ENCODE data around the gene SEZ6L2.
"Not testable (repeated sequence)": the region's sequence is repeated elsewhere in the genome, so short reads cannot be mapped to it uniquely, and the experiment has no call there.

Gene SEZ6L2

DNA sequence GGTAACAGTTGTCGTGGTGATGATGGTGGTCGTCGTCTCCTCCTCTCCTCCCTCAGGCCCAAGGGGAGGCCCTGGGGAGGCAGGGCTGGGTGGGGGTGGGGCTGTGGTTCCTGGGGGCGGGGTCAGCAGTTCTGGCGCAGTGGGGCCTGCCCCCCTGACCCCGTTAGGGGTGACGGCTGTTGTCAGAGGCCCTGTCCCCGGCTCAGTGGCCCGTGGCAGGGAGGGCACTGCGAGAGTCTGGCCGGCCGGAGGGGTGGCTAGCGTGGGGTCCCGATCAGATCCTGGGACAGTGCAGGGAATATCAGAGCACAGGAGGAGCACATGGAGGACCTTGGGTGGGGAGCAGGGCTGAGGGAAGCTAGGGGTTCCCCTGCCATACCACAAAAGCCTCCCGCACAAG lies 2.5 kb downstream of the SEZ6L2 start:
- no peak overlapping the region for H3K9ac ChIP-seq (ENCODE audit: low read length)
- H3K4me3 ChIP-seq (ENCODE audit: low read length), result no peak overlapping the region
- no peaks in the 10 kb centered on the region for H3K36me3 ChIP-seq (ENCODE audit: control insufficient read depth, insufficient read depth, low read length)
- H3K9me3 ChIP-seq (ENCODE audit: control insufficient read depth, low read length), result no peaks in the 10 kb centered on the region
- peaks cover 19% of the 10 kb centered on the region for H3K4me1 ChIP-seq (ENCODE audit: control insufficient read depth, insufficient read depth, low read length)
- peaks cover 13% of the 10 kb centered on the region for H3K27me3 ChIP-seq (ENCODE audit: control insufficient read depth, insufficient read depth, low read length)

DNA sequence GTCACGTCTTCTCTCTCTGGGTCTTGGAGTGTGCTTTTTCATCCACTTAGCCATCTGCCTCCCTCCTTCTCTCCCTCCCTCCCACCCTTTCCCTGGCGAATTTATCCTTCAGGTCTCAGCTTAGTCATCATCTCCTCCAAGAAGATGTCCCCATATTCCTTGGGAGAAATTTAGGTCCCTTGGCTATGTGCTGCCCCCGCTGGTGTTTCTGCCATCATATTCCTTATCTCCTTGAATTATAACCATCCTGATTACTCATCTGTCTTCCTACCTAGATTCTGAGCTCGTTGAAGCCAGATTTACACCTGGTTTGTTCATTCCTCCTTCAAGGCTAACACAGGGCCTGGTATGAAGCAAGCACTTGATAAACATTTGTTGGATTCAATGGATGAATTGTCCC lies 5.0 kb downstream of the SEZ6L2 start:
- no peaks in the 10 kb centered on the region for H3K9me3 ChIP-seq (ENCODE audit: control insufficient read depth, low read length)
- H3K36me3 ChIP-seq (ENCODE audit: control insufficient read depth, insufficient read depth, low read length), result no peaks in the 10 kb centered on the region
- no peak overlapping the region for H3K4me3 ChIP-seq (ENCODE audit: low read length)
- H3K4me1 ChIP-seq (ENCODE audit: control insufficient read depth, insufficient read depth, low read length), result peaks cover under 1% of the 10 kb centered on the region
- H3K27me3 ChIP-seq (ENCODE audit: control insufficient read depth, insufficient read depth, low read length), result peaks cover 13% of the 10 kb centered on the region
- H3K9ac ChIP-seq (ENCODE audit: low read length), result no peak overlapping the region

DNA sequence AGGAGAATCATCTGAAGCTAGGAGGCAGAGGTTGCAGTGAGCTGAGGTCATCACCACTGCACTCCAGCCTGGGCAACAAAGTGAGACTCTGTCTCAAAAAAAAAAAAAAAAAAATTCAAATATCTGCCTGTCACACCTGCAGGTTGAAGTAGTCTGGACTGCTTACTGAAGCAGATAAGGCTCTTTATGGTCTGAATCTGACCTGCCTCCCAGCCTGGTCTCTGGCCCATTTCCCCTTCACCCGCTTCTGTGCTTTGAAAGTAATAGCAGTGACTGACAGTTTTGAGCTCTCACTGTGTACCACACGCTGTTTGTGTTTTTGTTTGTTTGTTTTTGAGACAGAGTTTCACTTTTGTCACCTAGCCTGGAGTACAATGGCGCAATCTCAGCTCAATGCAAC lies 5.8 kb downstream of the SEZ6L2 start:
- no peak overlapping the region for H3K9ac ChIP-seq (ENCODE audit: low read length)
- H3K27me3 ChIP-seq (ENCODE audit: control insufficient read depth, insufficient read depth, low read length), result peaks cover 10% of the 10 kb centered on the region
- no peaks in the 10 kb centered on the region for H3K9me3 ChIP-seq (ENCODE audit: control insufficient read depth, low read length)
- no peak overlapping the region for H3K4me3 ChIP-seq (ENCODE audit: low read length)
- no peaks in the 10 kb centered on the region for H3K4me1 ChIP-seq (ENCODE audit: control insufficient read depth, insufficient read depth, low read length)
- H3K36me3 ChIP-seq (ENCODE audit: control insufficient read depth, insufficient read depth, low read length), result no peaks in the 10 kb centered on the region

DNA sequence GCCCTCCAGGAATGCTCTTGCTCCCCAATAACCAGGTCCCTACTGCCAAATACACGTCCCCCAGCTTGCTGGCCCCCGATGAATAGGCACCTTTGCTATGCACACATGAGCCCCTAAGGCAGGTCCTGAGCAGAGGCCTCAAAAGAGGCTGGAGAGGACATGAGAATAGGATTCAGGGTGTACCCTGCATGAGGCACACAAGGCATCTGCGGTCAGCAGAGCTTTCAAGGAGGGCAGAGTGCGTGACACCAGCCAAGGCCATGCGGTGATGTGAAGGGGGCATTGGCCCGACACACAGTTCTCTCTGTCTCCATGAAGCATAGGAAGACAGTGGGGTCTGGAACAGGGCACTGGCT lies 6.9 kb downstream of the SEZ6L2 start:
- Histone ChIP-seq H3K9me3 (ENCODE audit: control insufficient read depth, low read length) (no peaks in the 10 kb centered on the region), H3K27me3 (ENCODE audit: control insufficient read depth, insufficient read depth, low read length) (no peaks in the 10 kb centered on the region), H3K4me3 (ENCODE audit: low read length) (no peak overlapping the region), H3K36me3 (ENCODE audit: control insufficient read depth, insufficient read depth, low read length) (no peaks in the 10 kb centered on the region), H3K9ac (ENCODE audit: low read length) (no peak overlapping the region), H3K4me1 (ENCODE audit: control insufficient read depth, insufficient read depth, low read length) (no peaks in the 10 kb centered on the region)

DNA sequence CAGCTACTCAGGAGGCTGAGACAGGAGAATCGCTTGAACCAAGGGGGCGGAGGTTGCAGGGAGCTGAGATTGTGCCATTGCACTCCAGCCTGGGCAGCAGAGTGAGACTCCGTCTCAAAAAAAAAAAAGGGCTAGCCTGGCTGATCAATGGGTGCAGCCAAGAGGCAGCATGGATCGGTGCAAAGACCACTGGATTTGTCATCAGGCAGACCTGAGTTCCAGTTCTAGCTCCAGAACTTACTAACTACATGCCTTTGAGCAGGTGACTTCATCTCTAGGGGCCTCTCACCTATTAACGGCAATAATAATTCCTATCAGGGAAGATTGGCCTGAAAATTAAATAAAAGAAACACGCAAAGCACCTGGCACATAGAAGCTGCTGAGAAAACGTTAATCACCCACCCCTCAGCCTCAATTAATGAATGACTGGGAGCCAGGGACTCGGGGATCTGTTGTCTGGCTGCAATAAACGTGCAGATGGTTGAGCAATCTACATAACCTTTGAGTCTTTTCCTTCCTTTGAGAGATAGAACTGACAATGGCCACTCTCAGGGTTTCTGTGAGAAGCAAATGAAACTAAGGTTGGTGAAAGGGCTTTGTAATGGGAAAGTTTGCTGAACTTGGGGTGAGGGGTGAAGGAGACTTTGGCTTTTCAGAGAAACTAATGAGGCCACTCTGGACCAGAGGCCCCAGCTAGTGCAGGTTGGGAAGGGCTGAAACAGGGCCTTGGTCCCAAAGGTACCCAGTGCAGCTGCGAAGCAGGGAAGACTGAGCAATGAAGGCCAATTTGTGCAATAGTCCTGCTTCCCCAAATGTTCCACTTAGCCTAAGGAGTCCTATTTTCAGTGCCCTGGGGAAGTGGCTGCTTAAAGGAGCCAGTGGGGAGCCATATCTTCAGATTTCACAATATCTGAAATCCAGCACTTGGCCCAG lies 7.6 kb downstream of the SEZ6L2 start:
- Histone ChIP-seq H3K4me3 (ENCODE audit: low read length) (no peak overlapping the region), H3K27me3 (ENCODE audit: control insufficient read depth, insufficient read depth, low read length) (no peaks in the 10 kb centered on the region), H3K9me3 (ENCODE audit: control insufficient read depth, low read length) (no peaks in the 10 kb centered on the region), H3K36me3 (ENCODE audit: control insufficient read depth, insufficient read depth, low read length) (no peaks in the 10 kb centered on the region), H3K4me1 (ENCODE audit: control insufficient read depth, insufficient read depth, low read length) (no peaks in the 10 kb centered on the region), H3K9ac (ENCODE audit: low read length) (no peak overlapping the region)

DNA sequence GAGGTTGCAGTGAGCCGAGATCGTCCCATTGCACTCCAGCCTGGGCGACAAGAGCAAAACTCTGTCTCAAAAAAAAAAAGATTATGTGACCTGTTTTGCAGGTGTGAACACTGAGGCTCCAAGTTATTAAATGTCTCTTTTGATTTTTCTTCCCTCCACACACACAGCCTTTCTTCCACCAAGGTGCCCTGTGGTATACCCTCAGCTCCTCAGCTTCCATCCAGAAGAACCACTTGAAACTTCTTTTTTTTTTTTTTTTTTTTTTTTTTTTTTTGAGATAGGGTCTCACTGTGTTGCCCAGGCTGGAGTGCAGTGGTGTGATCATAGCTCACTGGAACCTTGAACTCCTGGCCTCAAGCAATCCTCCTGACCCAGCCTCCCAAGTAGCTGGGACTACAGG lies 10.0 kb downstream of the SEZ6L2 start:
- not testable (repeated sequence) for H3K27me3 ChIP-seq (ENCODE audit: control insufficient read depth, insufficient read depth, low read length); H3K9me3 ChIP-seq (ENCODE audit: control insufficient read depth, low read length); H3K9ac ChIP-seq (ENCODE audit: low read length); H3K4me3 ChIP-seq (ENCODE audit: low read length); H3K36me3 ChIP-seq (ENCODE audit: control insufficient read depth, insufficient read depth, low read length); H3K4me1 ChIP-seq (ENCODE audit: control insufficient read depth, insufficient read depth, low read length)

DNA sequence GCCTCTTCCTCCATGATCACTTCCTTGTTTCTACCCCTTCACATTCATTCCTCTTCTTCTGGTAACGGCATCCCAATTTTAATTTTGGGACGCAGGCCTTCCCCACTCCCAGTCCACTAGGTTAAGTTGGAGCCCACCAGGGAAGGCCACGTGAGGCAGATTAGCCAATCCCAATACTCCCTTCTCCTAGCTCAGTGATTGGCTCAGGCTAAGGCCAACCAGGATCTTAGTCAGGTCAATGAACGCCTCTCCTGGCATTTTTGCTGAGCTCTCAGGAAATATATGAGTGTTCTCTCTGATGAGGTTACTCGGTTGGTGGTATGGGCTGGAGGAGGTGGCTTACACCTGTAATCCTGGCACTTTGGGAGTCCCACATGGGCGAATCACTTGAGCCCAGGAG lies 15.4 kb downstream of the SEZ6L2 start:
- Histone ChIP-seq H3K4me1 (ENCODE audit: control insufficient read depth, insufficient read depth, low read length) (no peaks in the 10 kb centered on the region), H3K27me3 (ENCODE audit: control insufficient read depth, insufficient read depth, low read length) (no peaks in the 10 kb centered on the region), H3K36me3 (ENCODE audit: control insufficient read depth, insufficient read depth, low read length) (no peaks in the 10 kb centered on the region), H3K4me3 (ENCODE audit: low read length) (no peak overlapping the region), H3K9ac (ENCODE audit: low read length) (no peak overlapping the region), H3K9me3 (ENCODE audit: control insufficient read depth, low read length) (no peaks in the 10 kb centered on the region)

DNA sequence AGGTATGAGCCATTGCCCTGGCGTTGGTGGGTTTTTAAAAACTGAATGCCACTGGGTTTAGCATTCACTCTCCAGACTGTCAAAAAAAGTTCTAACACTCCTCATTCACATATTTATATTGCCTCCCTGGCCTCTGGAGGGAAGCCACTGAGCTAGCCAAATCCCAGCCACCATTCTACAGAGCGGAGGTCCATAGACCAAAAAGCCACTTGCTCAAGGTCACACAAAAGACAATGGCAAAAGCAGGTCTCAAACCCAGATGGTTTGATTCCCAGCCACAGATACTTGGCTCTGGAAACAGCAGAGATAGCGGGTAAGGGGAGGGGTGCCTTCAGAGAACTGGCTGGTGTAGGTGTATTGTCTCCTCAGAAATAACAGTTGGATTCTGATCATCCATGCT lies 18.3 kb downstream of the SEZ6L2 start:
- Histone ChIP-seq H3K4me1 (ENCODE audit: control insufficient read depth, insufficient read depth, low read length) (peaks cover 3% of the 10 kb centered on the region), H3K9me3 (ENCODE audit: control insufficient read depth, low read length) (no peaks in the 10 kb centered on the region), H3K36me3 (ENCODE audit: control insufficient read depth, insufficient read depth, low read length) (no peaks in the 10 kb centered on the region), H3K4me3 (ENCODE audit: low read length) (no peak overlapping the region), H3K27me3 (ENCODE audit: control insufficient read depth, insufficient read depth, low read length) (peaks cover 15% of the 10 kb centered on the region), H3K9ac (ENCODE audit: low read length) (no peak overlapping the region)

DNA sequence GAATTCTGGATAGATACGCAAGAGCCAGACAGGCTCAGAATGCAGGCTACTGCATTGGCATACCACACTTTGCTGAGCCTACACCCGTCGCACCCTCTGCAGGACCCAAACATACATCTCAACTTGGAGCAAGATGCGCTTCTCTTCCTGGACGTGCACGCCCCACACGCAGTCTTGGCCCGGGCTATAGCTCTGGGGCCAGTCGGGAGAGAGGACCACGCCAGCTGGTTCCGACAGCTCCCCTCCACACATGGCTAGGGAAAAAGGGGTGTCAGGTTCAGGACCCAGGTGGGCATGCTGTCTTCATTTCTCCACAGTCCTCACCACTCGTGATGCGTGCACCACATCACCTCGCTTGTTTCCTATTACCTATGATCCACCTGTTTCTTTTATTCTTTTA lies 21.2 kb downstream of the SEZ6L2 start:
- peaks cover 16% of the 10 kb centered on the region for H3K27me3 ChIP-seq (ENCODE audit: control insufficient read depth, insufficient read depth, low read length)
- no peak overlapping the region for H3K4me3 ChIP-seq (ENCODE audit: low read length)
- no peaks in the 10 kb centered on the region for H3K9me3 ChIP-seq (ENCODE audit: control insufficient read depth, low read length)
- H3K9ac ChIP-seq (ENCODE audit: low read length), result no peak overlapping the region
- H3K36me3 ChIP-seq (ENCODE audit: control insufficient read depth, insufficient read depth, low read length), result no peaks in the 10 kb centered on the region
- peaks cover 3% of the 10 kb centered on the region for H3K4me1 ChIP-seq (ENCODE audit: control insufficient read depth, insufficient read depth, low read length)

DNA sequence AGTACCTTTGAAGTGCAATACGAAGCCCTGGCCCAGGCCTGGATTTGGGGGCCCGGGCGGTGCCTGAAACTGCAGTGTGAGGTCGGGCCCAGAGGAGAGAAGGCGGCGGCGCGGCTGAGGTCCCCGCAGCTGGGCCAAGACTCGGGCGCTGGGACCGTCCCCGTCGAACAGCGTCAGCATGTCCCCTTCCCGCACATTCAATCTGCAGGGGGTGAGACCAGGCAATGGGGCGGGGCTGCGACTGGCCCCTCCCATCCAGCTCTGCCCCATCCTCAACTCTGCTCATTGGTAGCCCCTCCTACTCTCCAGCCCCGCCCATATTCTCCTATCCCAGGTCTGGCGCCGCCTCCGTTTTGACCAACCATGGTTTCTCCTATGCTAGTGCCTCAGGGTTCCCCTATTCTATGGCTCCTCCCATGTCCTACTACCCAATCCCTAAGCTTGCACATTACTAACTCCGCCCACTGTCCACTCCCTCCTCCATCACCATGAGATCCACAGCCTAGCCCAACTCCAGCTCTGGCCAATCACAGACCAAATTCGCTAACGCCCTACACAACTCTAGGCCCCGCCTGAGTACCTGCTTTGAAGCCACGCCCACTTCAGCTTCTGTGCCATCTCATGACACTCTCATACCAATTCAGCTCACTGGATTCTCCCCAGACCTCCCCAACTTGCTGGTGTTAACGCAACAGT lies 21.9 kb downstream of the SEZ6L2 start:
- no peaks in the 10 kb centered on the region for H3K36me3 ChIP-seq (ENCODE audit: control insufficient read depth, insufficient read depth, low read length)
- H3K9ac ChIP-seq (ENCODE audit: low read length), result no peak overlapping the region
- H3K4me3 ChIP-seq (ENCODE audit: low read length), result no peak overlapping the region
- no peaks in the 10 kb centered on the region for H3K9me3 ChIP-seq (ENCODE audit: control insufficient read depth, low read length)
- peaks cover 3% of the 10 kb centered on the region for H3K4me1 ChIP-seq (ENCODE audit: control insufficient read depth, insufficient read depth, low read length)
- H3K27me3 ChIP-seq (ENCODE audit: control insufficient read depth, insufficient read depth, low read length), result peaks cover 16% of the 10 kb centered on the region

DNA sequence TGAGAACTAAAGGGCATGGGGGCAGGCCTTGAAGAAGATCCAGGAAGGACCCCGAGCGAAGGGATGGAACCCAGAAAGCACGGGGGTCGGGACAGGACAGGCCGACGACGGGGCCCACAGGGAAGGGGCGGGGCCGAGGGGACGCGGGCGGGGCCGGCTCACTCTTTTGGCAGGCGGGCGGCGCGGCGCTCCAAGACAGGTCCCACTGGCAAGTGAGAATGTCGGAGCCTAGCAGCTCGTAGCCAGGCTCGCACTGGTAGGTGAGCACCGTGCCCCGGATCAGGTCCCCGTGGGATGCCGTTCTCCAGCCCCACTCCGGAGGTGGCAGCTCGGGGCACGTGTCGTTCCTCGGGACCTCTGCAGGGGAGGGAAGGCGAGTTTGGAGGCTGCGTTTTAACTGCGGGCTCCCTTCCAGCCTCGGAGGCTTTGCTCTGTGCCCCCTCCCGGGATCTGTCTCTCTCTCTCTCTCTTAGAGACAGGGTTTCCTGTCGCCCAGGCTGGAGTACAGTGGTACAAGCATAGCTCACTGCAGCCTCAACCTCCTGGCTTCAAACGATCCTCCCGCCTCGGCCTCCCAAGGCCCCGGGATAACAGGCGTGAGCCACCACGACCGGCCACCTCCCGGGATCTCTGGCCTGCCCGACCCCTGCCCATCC lies 22.6 kb downstream of the SEZ6L2 start:
- H3K36me3 ChIP-seq (ENCODE audit: control insufficient read depth, insufficient read depth, low read length), result no peaks in the 10 kb centered on the region
- no peak overlapping the region for H3K9ac ChIP-seq (ENCODE audit: low read length)
- peaks cover 16% of the 10 kb centered on the region for H3K27me3 ChIP-seq (ENCODE audit: control insufficient read depth, insufficient read depth, low read length)
- no peaks in the 10 kb centered on the region for H3K9me3 ChIP-seq (ENCODE audit: control insufficient read depth, low read length)
- peaks cover 3% of the 10 kb centered on the region for H3K4me1 ChIP-seq (ENCODE audit: control insufficient read depth, insufficient read depth, low read length)
- H3K4me3 ChIP-seq (ENCODE audit: low read length), result no peak overlapping the region

DNA sequence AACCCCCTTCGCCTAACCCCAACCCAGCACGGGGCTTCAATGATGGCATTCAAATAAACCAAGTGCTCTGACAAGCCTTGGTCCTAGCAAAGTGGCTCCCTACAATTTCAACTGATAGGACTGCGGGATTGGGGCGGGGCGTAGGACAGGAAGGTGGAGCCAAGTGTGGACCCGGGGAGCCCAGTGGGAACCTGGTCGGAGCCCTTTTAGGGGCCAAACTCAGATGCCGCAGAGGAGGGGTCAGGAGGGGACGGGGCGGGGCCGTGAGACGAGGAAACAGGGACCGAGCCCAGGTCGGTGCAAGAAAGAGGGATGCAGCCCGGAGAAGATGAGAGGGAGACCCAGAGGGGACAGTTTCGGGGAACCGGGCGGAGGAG lies 23.1 kb downstream of the SEZ6L2 start:
- Histone ChIP-seq H3K9me3 (ENCODE audit: control insufficient read depth, low read length) (no peaks in the 10 kb centered on the region), H3K36me3 (ENCODE audit: control insufficient read depth, insufficient read depth, low read length) (no peaks in the 10 kb centered on the region), H3K27me3 (ENCODE audit: control insufficient read depth, insufficient read depth, low read length) (peaks cover 16% of the 10 kb centered on the region), H3K4me3 (ENCODE audit: low read length) (no peak overlapping the region), H3K9ac (ENCODE audit: low read length) (no peak overlapping the region), H3K4me1 (ENCODE audit: control insufficient read depth, insufficient read depth, low read length) (peaks cover 3% of the 10 kb centered on the region)
